Endothelial cell of umbilical vein (primary cell): Measurements from ENCODE around the gene DGAT2L6. TPM values are rescaled to one million over a fixed set of nuclear protein-coding genes. Genes with fewer than 3 reads are reported as not detected.
A peak's percentile ranks its signal among the peaks of the same experiment; 100 is the strongest.

Experiments used
- BruUV-seq: library from RNA; stranded (reverse); fragments of 400-500 nt; replicated peaks from 2 replicates; lab custom pipeline; 2021; lab: Mats Ljungman, UMichigan
- CTCF ChIA-PET: fragments of 300-600, 350-600 bp; sonication (Branson Sonifier 250); formaldehyde crosslinking; loops from one replicate; lab custom pipeline; 2021; ENCODE audit warnings: antibody characterized with exemption, inconsistent platforms; lab: Charles Lee
- POLR2A ChIA-PET: fragments of 300-600, 350-600 bp; sonication (Branson Sonifier 250); formaldehyde crosslinking; loops from one replicate; lab custom pipeline; 2021; ENCODE audit warnings: antibody characterized with exemption, inconsistent platforms; lab: Charles Lee
- DNase-seq: peaks from one replicate; pipeline ENCODE4 v3.0.0-alpha.2; 2011; ENCODE audit warnings: low read depth, low spot score
- FAIRE-seq: peaks from 2 replicates; lab custom pipeline; 2011; peaks lifted over from hg19 to GRCh38; lab: Jason Lieb, UNC
- H2AFZ ChIP-seq: 2 replicates; pipeline ENCODE4 v1.6.0; 2012; ENCODE audit warnings: low read depth, low read length, control low read depth, inconsistent platforms
- H3K27ac ChIP-seq: 2 replicates; pipeline ENCODE4 v1.5.1; 2011; ENCODE audit warnings: low read depth, mild to moderate bottlenecking, control low read depth, low read length, moderate library complexity; ENCODE audit not compliant: insufficient read depth
- H3K27me3 ChIP-seq, 2 experiments: 2 replicates each; pipeline versions ENCODE4 v1.6.0 to v1.6.1; 2011; ENCODE audit warnings: low read length in 2 of 2, mixed read lengths in 1 of 2; ENCODE audit not compliant: control insufficient read depth in 2 of 2, insufficient read depth in 2 of 2
- H3K36me3 ChIP-seq, 2 experiments: 2 replicates in 1 of 2; 3 replicates in 1 of 2; pipeline ENCODE4 v1.5.1; 2011; ENCODE audit warnings: low read length in 2 of 2, mild to moderate bottlenecking in 1 of 2, moderate library complexity in 1 of 2; ENCODE audit not compliant: control insufficient read depth in 2 of 2, insufficient read depth in 2 of 2; ENCODE audit errors: extremely low read depth in 1 of 2
- H3K4me1 ChIP-seq: 3 replicates; pipeline ENCODE4 v1.5.1; 2011; ENCODE audit warnings: mild to moderate bottlenecking, low read length; ENCODE audit not compliant: control insufficient read depth, insufficient read depth; ENCODE audit errors: extremely low read depth
- H3K4me2 ChIP-seq: 2 replicates; pipeline ENCODE4 v1.6.1; 2011; ENCODE audit warnings: low read length, control low read depth, mixed read lengths; ENCODE audit not compliant: insufficient read depth
- H3K4me3 ChIP-seq, 3 experiments: fragments of 200-600 bp in 1 of 3; sonication (generic), shearing (Covaris generic) in 1 of 3; replicated peaks in 1 of 3; 2 replicates each; pipeline ENCODE4 v1.5.1; 2011 to 2016; ENCODE audit warnings: control low read depth in 3 of 3, low read length in 3 of 3, mild to moderate bottlenecking in 2 of 3, inconsistent platforms in 1 of 3, low read depth in 1 of 3, moderate library complexity in 1 of 3; ENCODE audit not compliant: insufficient read depth in 1 of 3
- H3K79me2 ChIP-seq: 2 replicates; pipeline ENCODE4 v1.6.0; 2012; ENCODE audit warnings: low read length, inconsistent platforms; ENCODE audit not compliant: control insufficient read depth, insufficient read depth
- H3K9ac ChIP-seq: replicated peaks from 2 replicates; pipeline ENCODE3; 2011; ENCODE audit warnings: low read length, control low read depth; ENCODE audit not compliant: insufficient read depth; ENCODE audit errors: extremely low read depth
- H3K9me1 ChIP-seq: replicated peaks from 3 replicates; pipeline ENCODE4 v1.6.0; 2011; ENCODE audit warnings: mild to moderate bottlenecking, low read length; ENCODE audit not compliant: control insufficient read depth, insufficient read depth; ENCODE audit errors: extremely low read depth
- H3K9me3 ChIP-seq: replicated peaks from 2 replicates; pipeline ENCODE4 v1.5.1; 2012; ENCODE audit warnings: low read length, inconsistent platforms; ENCODE audit not compliant: control insufficient read depth, insufficient read depth
- H4K20me1 ChIP-seq: replicated peaks from 2 replicates; pipeline ENCODE3; 2011; ENCODE audit warnings: mild to moderate bottlenecking, low read length; ENCODE audit not compliant: control insufficient read depth, insufficient read depth; ENCODE audit errors: extremely low read depth
- MYC ChIP-seq: IDR thresholded peaks from one replicate; pipeline ENCODE4 v1.6.1; 2011; ENCODE audit warnings: mild to moderate bottlenecking, low read depth, low read length
- POLR2A ChIP-seq: IDR thresholded peaks from 2 replicates; pipeline ENCODE4 v1.6.1; 2012; ENCODE audit warnings: low read depth, mild to moderate bottlenecking, control low read depth, low read length
- dilution Hi-C: fragments of 300-500 bp; cut with MboI; formaldehyde crosslinking; loops from one replicate; pipeline ENCODE4 v1.15.0; 2019; ENCODE audit warnings: low sequenced_read_pairs; ENCODE audit not compliant: extremely low pct_ligation_motif_present
- intact Hi-C: fragments of 100-400 bp; cut with micrococcal nuclease; formaldehyde crosslinking; loops from one replicate; pipeline ENCODE4 v1.10.0; 2022
- polyA plus RNA-seq, 4 experiments: library from polyadenylated mRNA; depleted of rRNA in 3 of 4; stranded (reverse) in 3 of 4; unstranded in 1 of 4; fragments of >200 nt; gene quantifications; 2 replicates each; pipeline versions ENCODE4 v1.2.1 to v1.2.3, GENCODE V29; 2011 to 2012; ENCODE audit warnings: missing spikeins in 1 of 4
- total RNA-seq: library from RNA; stranded (reverse); gene quantifications from 2 replicates; pipeline ENCODE4 v1.2.3, GENCODE V29; 2021
- TF ChIP-seq, protein P1 (sequence below): IDR thresholded peaks from 2 replicates; pipeline ENCODE4 v1.6.1; 2011; ENCODE audit not compliant: insufficient read depth, insufficient read length

DGAT2L6 gene
- total and polyA plus RNA-seq, 2 donors (not counting 3 experiments of a cell fraction or from before 2014, with no cell fraction given) = not detected

- H3K27ac ChIP-seq = peak overlapping the region; percentile 95
- H2AFZ ChIP-seq = peak overlapping the region; percentile 87
- dilution Hi-C loops (no loop called here), intact Hi-C loops (no loop called here)
- peak overlapping the region; percentile 93 for H3K4me2 ChIP-seq
- no peak for TF ChIP-seq MYC
- TF ChIP-seq, protein P1, sequence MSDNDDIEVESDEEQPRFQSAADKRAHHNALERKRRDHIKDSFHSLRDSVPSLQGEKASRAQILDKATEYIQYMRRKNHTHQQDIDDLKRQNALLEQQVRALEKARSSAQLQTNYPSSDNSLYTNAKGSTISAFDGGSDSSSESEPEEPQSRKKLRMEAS = no peak
- H3K36me3 ChIP-seq = no peaks in the 10 kb centered on the region
- ChIA-PET CTCF (interaction anchor here (1.1 to 2.0 kb wide), 19 partner anchors 9 to 631 kb away, joined by 3 to 30 read pairs (median 5); partner anchors contain the start of genes KIF4A, P2RY4 and PDZD11), POLR2A (interaction anchor here (1.2 kb wide), 1 partner anchor 34 kb away, joined by 4 read pairs; no protein-coding TSS in a partner anchor)
- no peaks in the 10 kb centered on the region for H4K20me1 ChIP-seq
- peak overlapping the region; percentile 96 for H3K9ac ChIP-seq
- no peaks in the 10 kb centered on the region for H3K9me3 ChIP-seq
- no peak for DNase-seq
- H3K4me1 ChIP-seq = peaks cover 16% of the 10 kb centered on the region
- H3K4me3 ChIP-seq = peak overlapping the region; percentile 62 to 96 (median 79)
- H3K9me1 ChIP-seq = no peaks in the 10 kb centered on the region
- no peak for FAIRE-seq
- no peaks in the 10 kb centered on the region for H3K27me3 ChIP-seq
- TSS peak; percentile 62 for BruUV-seq
- peaks cover 14% of the 10 kb centered on the region for H3K79me2 ChIP-seq
Measured at GRCh38 chrX:70134116-70134477, 43.2 kb upstream of the DGAT2L6 start.

DNA sequence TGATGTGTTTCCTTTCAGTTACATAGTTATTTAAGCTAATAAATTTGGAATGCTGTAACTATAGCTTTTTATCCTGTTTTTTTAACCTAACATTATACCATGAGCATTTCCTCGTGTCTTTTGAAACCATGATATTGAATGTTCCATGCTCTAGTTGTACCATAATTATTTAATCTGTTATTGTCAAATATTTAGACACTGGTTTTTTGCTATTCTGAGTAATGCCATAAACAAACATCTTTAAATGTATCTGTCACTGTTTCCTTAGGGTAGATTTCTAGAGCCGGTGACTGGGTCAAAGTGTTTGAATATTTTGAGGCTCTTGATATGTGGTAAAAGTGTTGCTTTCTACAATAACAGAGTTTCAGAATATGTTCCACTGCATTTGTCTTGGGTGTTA, 38.7 kb upstream of the DGAT2L6 start:
- Histone ChIP-seq H2AFZ (no peak overlapping the region), H3K79me2 (peaks cover 13% of the 10 kb centered on the region), H3K9ac (no peak overlapping the region), H3K36me3 (peaks cover 0 to 3% of the 10 kb centered on the region in 2 experiments), H3K27ac (no peak overlapping the region), H3K4me2 (no peak overlapping the region), H3K4me3 (no peak overlapping the region), H3K9me3 (no peaks in the 10 kb centered on the region), H3K4me1 (peaks cover 11% of the 10 kb centered on the region), H4K20me1 (no peaks in the 10 kb centered on the region), H3K27me3 (no peaks in the 10 kb centered on the region), H3K9me1 (no peaks in the 10 kb centered on the region)
- DNase-seq = no peak
- no peak for FAIRE-seq
- dilution Hi-C loops = no loop called here
- intact Hi-C loops = no loop called here
- TF ChIP-seq POLR2A = no peak
- CTCF ChIA-PET = no interaction called here
- BruUV-seq = no TSS peak
- POLR2A ChIA-PET = no interaction called here
